COLO829 (cell line): ENCODE data around the gene ADK.
"Not testable (repeated sequence)": the region's sequence is repeated elsewhere in the genome, so short reads cannot be mapped to it uniquely, and the experiment has no call there.

Source experiments
- DNase-seq: peaks from one replicate; pipeline ENCODE4 v3.0.0; 2012; ENCODE audit warnings: low spot score

The ADK gene

GRCh38 chr10:74146980-74147379, 4.0 kb upstream of the ADK start:
- not testable (repeated sequence) for DNase-seq

DNA sequence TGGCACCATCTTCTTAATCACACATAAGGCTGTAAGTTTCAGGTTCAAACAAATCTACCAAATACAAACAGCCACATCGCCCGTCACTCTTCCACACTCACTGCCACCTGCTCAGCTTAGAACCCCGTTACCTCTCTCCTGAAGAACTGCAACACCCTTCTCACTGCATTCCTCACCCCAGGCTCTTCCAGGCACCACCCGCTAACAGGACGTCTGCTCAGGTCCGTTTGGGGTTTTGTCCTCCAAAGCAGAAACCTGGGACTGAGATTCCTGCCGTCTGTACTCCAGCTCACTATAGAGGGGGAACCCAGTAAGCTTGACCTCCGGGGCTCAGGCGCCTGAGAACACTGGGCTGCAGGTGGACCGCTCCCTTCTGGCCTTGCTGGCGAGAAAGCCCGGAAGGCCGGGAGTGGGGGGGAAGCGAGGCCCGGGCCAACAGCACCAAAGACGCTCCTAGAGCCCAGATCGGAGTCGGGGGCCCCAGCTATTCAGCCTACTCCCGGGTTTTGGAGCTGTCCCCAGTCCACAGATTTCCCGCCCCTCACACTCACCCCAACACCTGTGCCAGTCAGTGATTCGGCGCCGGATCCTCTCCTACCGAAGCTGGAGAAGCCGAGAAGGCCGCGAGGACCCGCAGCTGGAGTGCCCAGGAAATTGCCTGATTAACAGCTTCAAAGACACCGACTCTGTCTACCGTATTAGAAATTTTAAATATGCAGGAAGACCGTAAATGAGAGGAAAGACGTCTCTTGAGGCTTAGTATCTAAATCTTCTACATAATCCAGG, 624 bp upstream of the ADK start, which contains the start of gene AP3M1:
TSS of gene AP3M1 (minus strand) at position 625 of the 786 bp plus-strand sequence. CDS start 12,449 bp downstream, outside the sequence.
- DNase-seq: peak; percentile 24

GRCh38 chr10:74151879-74152722, 1.1 kb downstream of the ADK start:
- DNase-seq: no peak

GRCh38 chr10:74153123-74153522, 2.1 kb downstream of the ADK start:
- no peak for DNase-seq

DNA sequence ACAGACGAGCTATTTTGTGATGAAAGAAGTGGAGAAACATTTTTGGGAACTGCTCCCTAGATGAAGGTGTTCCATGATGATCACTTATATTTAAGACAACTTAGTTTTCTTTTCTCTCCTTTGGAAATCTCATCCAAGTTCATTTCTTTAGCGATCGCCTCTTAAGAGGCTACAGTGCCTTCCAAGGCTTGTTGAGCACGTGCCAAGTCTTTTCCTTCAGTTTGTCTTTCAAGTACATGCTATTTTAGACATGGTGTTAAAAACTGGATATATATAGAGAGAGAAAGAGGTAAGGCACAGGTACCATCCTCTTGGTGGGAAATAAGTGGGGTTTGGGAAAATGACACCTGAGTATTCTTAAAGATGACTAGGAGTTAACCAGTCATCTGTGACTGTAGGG, 2.7 kb downstream of the ADK start:
- DNase-seq: no peak

DNA sequence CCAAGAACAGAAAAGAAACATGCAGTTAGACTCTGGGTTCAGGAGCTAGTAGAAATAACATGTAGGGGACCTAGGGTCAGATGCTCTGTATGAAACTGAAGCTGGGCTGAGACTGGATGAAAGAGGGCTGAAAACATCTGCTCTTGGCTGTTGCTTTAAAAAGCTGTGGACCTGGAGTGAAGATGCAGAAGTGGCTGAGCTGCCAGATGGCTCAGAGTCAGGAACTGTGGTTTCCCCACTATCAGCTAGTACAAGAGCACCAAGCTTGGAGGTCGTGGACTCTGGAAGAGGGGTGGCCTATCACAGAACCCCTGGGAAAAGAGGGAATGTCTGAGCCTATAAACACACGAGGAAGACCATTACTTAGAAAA, 5.9 kb downstream of the ADK start:
- no peak for DNase-seq

- DNase-seq: no peak
Observed at GRCh38 chr10:74160013-74160412, 9.0 kb downstream of the ADK start.

- DNase-seq: no peak
Observed at GRCh38 chr10:74163319-74164068, 12.5 kb downstream of the ADK start.

GRCh38 chr10:74164716-74165529, 13.9 kb downstream of the ADK start:
- no peak for DNase-seq

DNA sequence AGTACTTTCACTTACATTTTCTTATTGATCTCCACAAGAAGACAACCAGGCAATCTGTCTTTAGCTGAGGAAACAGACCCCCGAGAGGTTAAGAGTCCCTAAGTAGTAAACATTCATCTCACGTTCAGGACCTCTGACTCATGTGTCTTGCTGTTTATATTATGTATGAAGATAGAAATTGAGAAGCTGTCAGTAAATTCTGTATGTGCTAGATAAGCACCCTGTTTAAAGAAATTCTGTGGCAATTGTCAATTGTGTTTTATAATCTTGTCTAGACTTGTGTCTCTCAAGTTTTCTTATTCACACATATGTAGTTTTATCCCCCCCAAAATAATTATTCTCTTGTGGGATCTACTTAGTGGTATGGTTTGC, 14.5 kb downstream of the ADK start:
- no peak for DNase-seq

DNA sequence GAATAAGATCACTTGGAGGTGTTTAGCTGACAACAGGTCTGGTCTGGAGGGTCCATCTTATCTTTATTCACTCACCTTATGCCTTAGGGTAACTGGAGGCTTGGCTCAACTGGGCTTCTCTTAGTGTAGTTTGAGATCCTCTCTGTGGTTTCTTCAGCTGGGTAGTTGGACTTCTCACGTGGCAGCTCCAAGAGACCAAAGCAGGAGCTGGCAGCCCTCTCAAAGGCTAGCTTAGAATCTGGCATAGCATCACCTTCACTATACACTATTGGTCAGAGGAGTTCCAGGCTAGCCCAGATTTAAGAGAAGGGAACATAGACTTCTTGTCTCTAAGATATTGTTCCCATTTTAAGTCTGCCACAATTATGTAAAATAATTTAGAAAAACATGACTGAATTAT, 16.4 kb downstream of the ADK start:
- DNase-seq: no peak

DNA sequence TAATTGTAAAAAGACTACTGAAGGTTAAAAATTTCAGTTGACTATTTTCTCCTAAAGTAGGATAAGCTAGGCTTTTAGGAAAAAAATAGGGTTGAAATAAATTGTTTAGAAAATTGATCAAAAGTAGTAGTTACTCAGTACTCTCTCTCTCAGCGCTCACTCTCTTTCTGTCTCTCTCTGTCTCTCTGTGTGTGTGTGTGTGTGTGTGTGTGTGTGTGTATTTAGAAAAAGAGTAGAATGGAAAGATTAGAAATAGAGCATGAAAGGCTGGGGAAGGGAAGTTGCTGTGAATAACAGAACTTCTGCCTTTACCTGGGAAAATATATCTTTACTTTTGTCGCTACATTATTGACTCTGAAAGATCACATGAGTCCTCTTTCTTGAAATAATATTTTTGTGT, 20.6 kb downstream of the ADK start:
- no peak for DNase-seq

GRCh38 chr10:74174521-74174920, 23.5 kb downstream of the ADK start:
- DNase-seq: no peak

DNA sequence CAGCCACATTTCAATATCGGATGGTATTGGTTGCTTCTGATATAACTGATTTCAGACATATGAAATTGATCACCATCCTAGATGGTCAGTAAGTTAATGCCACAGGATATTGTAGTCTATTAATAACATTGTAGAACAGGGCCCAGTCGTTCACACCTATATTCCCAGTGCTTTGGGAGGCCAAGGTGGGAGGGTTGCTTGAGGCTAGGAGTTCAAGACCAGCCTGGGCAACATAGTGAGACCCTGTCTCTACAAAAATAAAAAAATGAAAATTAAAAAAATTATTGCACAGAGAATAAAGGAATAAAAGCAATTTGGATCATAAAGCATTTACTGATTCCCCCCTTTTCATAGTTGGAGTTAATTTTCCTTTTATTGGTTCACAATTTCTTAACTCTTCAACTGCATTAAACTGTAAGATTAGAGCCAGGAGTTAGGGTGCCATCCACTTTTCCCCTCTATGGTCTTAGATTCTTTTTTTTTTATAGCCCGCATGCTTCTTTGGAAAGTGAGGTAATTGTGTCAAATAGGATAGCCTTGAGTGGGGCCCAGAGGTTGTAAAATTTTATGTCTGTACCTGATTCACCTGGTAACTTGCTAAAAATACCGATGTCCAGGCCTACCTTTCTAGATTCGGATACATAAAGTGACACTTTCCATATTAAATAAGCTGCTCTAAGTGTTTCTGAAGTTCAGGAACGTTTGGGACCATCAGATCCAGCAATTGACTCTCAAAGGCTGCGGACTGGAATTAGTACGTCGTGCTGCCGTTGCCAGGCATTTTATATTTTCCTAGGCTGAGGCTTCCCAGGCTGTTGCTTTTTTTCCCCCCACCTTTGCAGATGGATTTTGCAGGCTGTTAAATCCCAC, 24.7 kb downstream of the ADK start:
- DNase-seq: no peak

GRCh38 chr10:74176380-74177139, 25.5 kb downstream of the ADK start:
- peak; percentile 74 for DNase-seq

DNA sequence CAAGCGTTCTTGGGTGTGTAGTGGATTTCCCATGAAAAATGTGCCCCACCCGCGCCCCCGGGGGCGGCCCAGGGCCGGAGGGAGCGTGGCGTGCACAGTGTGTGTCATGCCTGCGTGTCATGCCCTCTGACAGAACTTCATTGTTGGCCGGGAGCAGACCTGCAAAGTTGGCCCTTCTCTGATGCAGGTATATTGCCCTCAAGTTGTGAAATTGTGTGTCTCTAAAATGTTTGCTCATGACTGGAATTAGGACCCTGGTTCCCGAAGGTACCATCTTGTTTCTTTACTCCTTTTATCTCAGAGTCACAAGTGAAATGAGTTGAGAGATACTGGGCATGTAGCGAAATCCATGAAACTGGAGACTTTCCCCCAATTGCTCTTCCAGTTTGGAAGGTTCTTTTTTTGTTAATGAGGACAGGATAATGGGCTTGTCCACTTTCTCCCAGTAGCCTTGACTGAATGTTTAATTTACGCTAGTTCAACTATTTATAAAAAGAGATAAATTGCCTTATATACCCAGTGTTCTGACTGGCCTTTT, 26.2 kb downstream of the ADK start:
- DNase-seq: no peak

DNA sequence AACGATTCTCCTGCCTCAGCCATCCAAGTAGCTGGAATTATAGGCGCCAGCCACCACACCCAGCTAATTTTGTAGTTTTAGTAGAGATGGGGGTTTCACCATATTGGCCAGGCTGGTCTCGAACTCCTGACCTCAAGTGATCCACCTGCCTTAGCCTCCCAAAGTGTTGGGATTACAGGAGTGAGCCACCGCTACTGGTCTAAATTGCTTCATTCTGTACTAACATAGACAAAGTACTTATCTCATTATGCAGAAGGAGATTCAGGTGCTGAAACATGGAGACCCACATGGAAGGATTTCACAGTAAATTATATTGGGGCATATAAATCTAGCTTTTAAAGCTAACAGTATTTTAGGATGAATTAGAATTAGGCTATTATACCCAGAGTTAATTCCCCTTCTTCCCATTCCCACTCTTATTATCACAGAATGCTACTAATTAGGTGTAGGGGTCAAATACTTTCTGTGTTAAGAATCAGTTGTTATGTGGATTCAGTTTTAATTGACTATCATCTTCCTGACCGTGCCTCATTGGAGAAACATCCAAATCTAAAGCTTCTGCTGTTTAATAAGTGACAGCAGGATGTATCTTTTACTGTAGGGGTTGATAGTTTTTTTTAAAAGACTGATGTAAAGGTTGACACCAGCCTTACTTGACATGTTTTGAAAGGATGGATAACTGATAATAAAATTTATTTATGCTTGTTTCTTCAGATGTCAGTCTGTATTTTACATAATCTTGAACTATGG, 27.2 kb downstream of the ADK start:
- DNase-seq: no peak

DNA sequence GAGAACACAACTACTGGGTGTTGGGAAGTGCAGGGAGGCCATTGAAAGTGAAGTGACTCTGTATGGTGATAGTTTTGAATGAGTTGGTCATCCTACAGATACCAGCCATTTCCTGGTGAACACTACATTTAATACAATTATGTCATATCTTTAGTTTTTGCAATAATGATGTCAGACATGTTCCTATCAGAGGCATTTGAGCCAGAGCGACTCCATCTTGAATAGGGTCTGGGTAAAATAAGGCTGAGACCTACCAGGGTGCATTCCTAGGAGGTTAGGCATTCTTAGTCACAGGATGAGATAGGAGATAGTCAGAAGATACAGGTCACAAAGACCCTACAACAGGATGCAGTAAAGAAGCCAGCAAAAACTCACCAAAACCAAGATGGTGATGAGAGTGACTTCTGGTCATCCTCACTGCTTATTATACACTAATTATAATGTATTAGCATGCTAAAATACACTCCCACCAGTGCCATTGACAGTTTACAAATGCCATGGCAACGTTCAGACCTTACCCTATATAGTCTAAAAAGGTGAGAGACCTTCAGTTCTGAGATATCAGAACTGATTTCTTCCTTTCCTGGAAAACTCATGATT, 28.2 kb downstream of the ADK start:
- no peak for DNase-seq

GRCh38 chr10:74186678-74187077, 35.7 kb downstream of the ADK start:
- no peak for DNase-seq
